Measurements from ENCODE around the gene ZGRF1.

DNA sequence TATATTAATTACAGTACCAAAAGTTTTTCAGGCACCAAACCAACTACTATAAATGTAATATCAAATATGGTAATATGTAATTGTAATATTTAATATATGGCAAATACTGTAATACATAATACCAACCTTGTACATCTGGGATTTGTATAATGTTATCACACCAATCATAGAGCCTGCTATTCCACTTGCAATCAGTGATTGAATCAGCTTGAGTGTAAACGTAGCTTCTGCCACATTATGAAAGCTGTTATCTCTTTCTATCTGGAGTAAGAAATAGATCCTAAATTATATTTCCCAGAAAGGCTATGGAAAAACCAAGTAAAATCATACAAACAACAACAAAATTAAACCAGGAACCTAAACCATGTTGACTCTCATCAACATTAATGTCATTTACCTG is 96.0 kb downstream of the ZGRF1 start:
- TF ChIP-seq EZH2 (IDR thresholded peaks at IDR 0.05; ENCODE audit: insufficient read depth, poor library complexity, severe bottlenecking) (no peak), EZH2phosphoT487 (IDR thresholded peaks at IDR 0.05; ENCODE audit: insufficient read depth, low read depth) (no peak)
